ENCODE results near the gene TTC36. TPM values are rescaled to one million over a fixed set of nuclear protein-coding genes. Genes with fewer than 3 reads are reported as not detected.

The TTC36 gene
- total and polyA plus RNA-seq, 10 of the 15 experiments (the other 5 are each of a cell fraction or from before 2014, with no cell fraction given): 0.28 to 0.78 (median 0.59) TPM; not detected in 7

- BruUV-seq (replicated peaks): no TSS peak
- SMC1A ChIA-PET (ENCODE audit: uncharacterized antibody, unreplicated experiment): no interaction called here
- in situ Hi-C loops (cut with MboI): no loop called here
- Histone ChIP-seq H3K79me2 (ENCODE audit: control insufficient read depth, insufficient read depth, low read length) (no peaks in the 10 kb centered on the region), H3K27me3 (replicated peaks in 1 of 2; ENCODE audit: control insufficient read depth in 2 of 2, insufficient read depth in 2 of 2, low read length in 1 of 2) (no peaks in the 10 kb centered on the region), H3K9me3 (replicated peaks; ENCODE audit: control insufficient read depth, insufficient read depth, low read length) (no peaks in the 10 kb centered on the region), H3K4me1 (ENCODE audit: control insufficient read depth, insufficient read depth, low read length) (no peaks in the 10 kb centered on the region), H3K4me3 (no peak overlapping the region), H3K27ac (ENCODE audit: control insufficient read depth, insufficient read depth) (no peak overlapping the region), H3K36me3 (ENCODE audit: control insufficient read depth in 2 of 2, insufficient read depth in 2 of 2, low read length in 1 of 2) (peaks cover 20 to 30% of the 10 kb centered on the region in 2 experiments), H3K4me2 (ENCODE audit: control insufficient read depth, insufficient read depth) (no peak overlapping the region), H3K9ac (ENCODE audit: control insufficient read depth, insufficient read depth, low read length) (no peak overlapping the region), H2AFZ (ENCODE audit: control insufficient read depth, low read depth, low read length) (no peak overlapping the region), H4K20me1 (ENCODE audit: control insufficient read depth, insufficient read depth) (no peaks in the 10 kb centered on the region; the same call in 1 of the 2 replicates)
- TF ChIP-seq ZNF274 (IDR thresholded peaks at IDR 0.05; ENCODE audit: insufficient read depth, insufficient read length): no peak
- TF ChIP-seq TAF1 (IDR thresholded peaks at IDR 0.05; ENCODE audit: borderline replicate concordance, low read depth, low read length): no peak
- TF ChIP-seq ZNF217 (IDR thresholded peaks at IDR 0.05): no peak
- TF ChIP-seq JUND (IDR thresholded peaks at IDR 0.05; ENCODE audit: low read depth, low read length): no peak
- FAIRE-seq (no peak), DNase-seq (ENCODE audit: low read depth, low spot score) (no peak), ATAC-seq (no peak)
- POLR2A ChIA-PET: interaction anchor here (0.6 kb wide), 2 partner anchors 61 to 139 kb away, joined by 3 read pairs; no protein-coding TSS in a partner anchor
- CTCF ChIA-PET: interaction anchor here (0.6 to 0.9 kb wide), 2 partner anchors 19 to 24 kb away, joined by 3 read pairs; no protein-coding TSS in a partner anchor
- RAD21 ChIA-PET (ENCODE audit: unreplicated experiment): no interaction called here
- intact Hi-C loops (cut with micrococcal nuclease; ENCODE audit: unreplicated experiment): no loop called here
Measured at GRCh38 chr11:118524356-118524755, 2.9 kb upstream of the TTC36 start.

- Histone ChIP-seq H3K79me2 (ENCODE audit: control insufficient read depth, insufficient read depth, low read length) (no peaks in the 10 kb centered on the region), H3K4me3 (no peak overlapping the region), H2AFZ (ENCODE audit: control insufficient read depth, low read depth, low read length) (no peak overlapping the region), H3K27ac (ENCODE audit: control insufficient read depth, insufficient read depth) (no peak overlapping the region), H3K27me3 (replicated peaks in 1 of 2; ENCODE audit: control insufficient read depth in 2 of 2, insufficient read depth in 2 of 2, low read length in 1 of 2) (no peaks in the 10 kb centered on the region), H3K9me3 (replicated peaks; ENCODE audit: control insufficient read depth, insufficient read depth, low read length) (no peaks in the 10 kb centered on the region), H3K4me1 (ENCODE audit: control insufficient read depth, insufficient read depth, low read length) (0 out of 2 replicates have a peak, but pooled peaks cover 3% of the 10 kb centered on the region), H3K9ac (ENCODE audit: control insufficient read depth, insufficient read depth, low read length) (no peak overlapping the region), H4K20me1 (ENCODE audit: control insufficient read depth, insufficient read depth) (no peaks in the 10 kb centered on the region; the same call in 1 of the 2 replicates), H3K36me3 (ENCODE audit: control insufficient read depth in 2 of 2, insufficient read depth in 2 of 2, low read length in 1 of 2) (peaks cover 18 to 26% of the 10 kb centered on the region in 2 experiments), H3K4me2 (ENCODE audit: control insufficient read depth, insufficient read depth) (no peak overlapping the region)
- FAIRE-seq: no peak
- RAD21 ChIA-PET (ENCODE audit: unreplicated experiment): interaction anchor here (0.6 kb wide), 1 partner anchor 118 kb away, joined by 3 read pairs; no protein-coding TSS in a partner anchor
- 86% methylated on average over 6 of the region's 6 CpGs for WGBS (ENCODE audit: insufficient coverage, insufficient replicate concordance, low lambda C conversion rate, missing lambda C conversion rate)
- intact Hi-C loops (cut with micrococcal nuclease; ENCODE audit: unreplicated experiment) (no loop called here), in situ Hi-C loops (cut with MboI) (no loop called here)
- DNase-seq (ENCODE audit: low read depth, low spot score): no peak
- BruUV-seq (replicated peaks): no TSS peak
- no peak for ATAC-seq
- POLR2A ChIA-PET: interaction anchor here (0.6 to 1.0 kb wide), 4 partner anchors 62 to 1136 kb away, joined by 3 to 5 read pairs (median 3); partner anchors contain the start of gene ATP5MG
- SMC1A ChIA-PET (ENCODE audit: uncharacterized antibody, unreplicated experiment): interaction anchor here (0.6 to 0.9 kb wide), 2 partner anchors 12 to 646 kb away, joined by 3 to 5 read pairs; no protein-coding TSS in a partner anchor
- CTCF ChIA-PET: interaction anchor here (0.6 to 0.9 kb wide), 2 partner anchors 19 to 23 kb away, joined by 3 read pairs; no protein-coding TSS in a partner anchor
- TF ChIP-seq CBX5 (IDR thresholded peaks at IDR 0.05; ENCODE audit: low read depth): no peak
- no peak for TF ChIP-seq NBN (IDR thresholded peaks at IDR 0.05)
- no peak for TF ChIP-seq BHLHE40 (IDR thresholded peaks at IDR 0.05; ENCODE audit: borderline replicate concordance in 1 of 2, low read depth in 2 of 2, low read length in 1 of 2)
- TF ChIP-seq NFYA (IDR thresholded peaks at IDR 0.05; ENCODE audit: borderline replicate concordance, low read depth, low read length): no peak
- TF ChIP-seq RBBP5 (conservative IDR thresholded peaks at IDR 0.05): no peak
- TF ChIP-seq USF2 (IDR thresholded peaks at IDR 0.05; ENCODE audit: borderline replicate concordance, low read depth, low read length): no peak
- no peak for TF ChIP-seq BMI1 (IDR thresholded peaks at IDR 0.05; ENCODE audit: borderline replicate concordance)
- TF ChIP-seq SUPT20H (IDR thresholded peaks at IDR 0.05; ENCODE audit: borderline replicate concordance, control insufficient read depth, low read depth, low read length): no peak
- no peak for TF ChIP-seq ZNF207 (IDR thresholded peaks at IDR 0.05; ENCODE audit: borderline replicate concordance)
- no peak for TF ChIP-seq IKZF1 (conservative IDR thresholded peaks at IDR 0.05)
- TF ChIP-seq NR2C1 (IDR thresholded peaks at IDR 0.05): no peak
Measured at GRCh38 chr11:118524757-118525470, 2.4 kb upstream of the TTC36 start.

All from GM12878 (cell line).